ENCODE data around the gene SLC35F4.
"Not testable (repeated sequence)": the region's sequence is repeated elsewhere in the genome, so short reads cannot be mapped to it uniquely, and the experiment has no call there.

SLC35F4 gene

DNA sequence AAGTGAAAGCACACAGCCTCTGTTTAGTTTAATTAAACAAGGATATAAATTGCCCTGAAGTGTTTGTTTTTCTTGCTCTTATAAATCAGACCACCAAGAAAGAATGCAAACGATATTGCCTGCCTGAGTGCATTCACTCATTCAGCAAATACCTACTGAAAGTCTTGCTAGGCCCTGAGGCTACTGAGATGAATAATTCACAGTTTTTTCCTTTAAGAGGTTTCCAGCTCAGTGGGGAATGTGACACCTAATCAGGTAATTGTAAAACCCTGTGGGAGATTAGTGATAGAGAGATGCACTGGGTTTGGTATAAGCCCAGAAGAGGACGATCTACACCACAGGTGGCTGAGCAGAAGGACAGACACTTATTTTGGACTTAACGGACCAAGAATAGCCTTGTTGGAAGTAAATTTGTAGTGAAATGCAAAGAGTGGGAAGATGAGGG is 151.4 kb downstream of the SLC35F4 start:
- no peak for DNase-seq

DNA sequence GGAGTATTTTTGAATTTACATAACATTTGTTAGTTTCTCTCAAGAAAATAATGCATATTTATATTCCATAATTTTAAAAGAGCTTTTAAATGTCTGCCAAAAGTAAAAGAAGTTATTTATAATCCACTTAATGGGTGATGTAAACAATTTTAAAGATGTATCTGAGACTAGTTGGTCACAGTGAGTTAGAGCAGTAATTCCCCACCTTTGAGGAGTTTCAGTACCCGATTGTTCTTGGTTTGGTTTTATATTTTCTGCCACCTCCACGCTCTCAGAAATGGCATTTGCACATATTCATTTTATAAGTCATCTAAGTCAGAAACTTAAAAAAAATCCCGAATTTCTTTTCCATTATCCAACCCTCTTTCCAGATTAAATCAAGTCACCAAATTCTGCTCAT is 153.2 kb downstream of the SLC35F4 start:
- DNase-seq, result no peak

DNA sequence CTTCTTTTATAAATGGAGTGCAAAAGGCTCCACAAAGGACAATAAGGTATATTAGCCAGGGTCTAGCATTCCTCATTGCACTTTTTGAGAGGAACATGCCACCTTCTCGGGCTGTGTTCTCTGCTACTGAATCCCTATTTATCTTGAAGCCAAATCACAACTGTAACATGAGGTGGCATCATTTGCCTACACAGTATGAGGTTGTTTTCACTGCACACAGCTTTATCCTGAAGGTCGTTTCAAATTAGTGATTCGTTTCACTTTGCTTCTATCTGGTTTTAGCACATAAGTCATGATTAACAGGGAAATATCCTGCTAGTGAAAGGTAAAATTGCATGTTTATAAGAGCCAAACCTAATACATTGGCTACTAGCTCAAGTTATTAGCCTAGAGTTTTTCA is 153.8 kb downstream of the SLC35F4 start:
- DNase-seq, result no peak

- no peak for DNase-seq
Observed at GRCh38 chr14:57709909-57710308, 156.0 kb downstream of the SLC35F4 start.

- not testable (repeated sequence) for DNase-seq
Observed at GRCh38 chr14:57709086-57709485, 156.8 kb downstream of the SLC35F4 start.

DNA sequence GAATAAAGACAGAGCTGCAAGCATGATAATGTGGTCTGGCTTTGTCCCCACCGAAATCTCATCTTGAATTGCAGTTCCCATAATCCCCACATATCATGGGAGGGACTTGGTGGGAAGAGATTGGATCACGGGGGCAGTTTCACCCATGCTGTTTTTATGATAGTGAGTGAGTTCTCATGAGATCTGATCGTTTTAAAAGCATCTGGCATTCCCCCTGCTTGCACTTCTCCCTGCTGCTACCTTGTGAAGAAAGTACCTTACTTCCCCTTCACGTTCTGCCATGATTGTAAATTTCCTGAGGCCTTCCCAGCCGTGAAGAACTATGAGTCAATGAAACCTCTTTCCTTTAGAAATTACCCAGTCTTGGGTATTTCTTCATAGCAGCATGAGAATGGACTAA is 158.7 kb downstream of the SLC35F4 start:
- DNase-seq, result no peak

GRCh38 chr14:57704763-57705162 is 161.1 kb downstream of the SLC35F4 start:
- no peak for DNase-seq

- no peak for DNase-seq
Observed at GRCh38 chr14:57699947-57700346, 165.9 kb downstream of the SLC35F4 start.

DNA sequence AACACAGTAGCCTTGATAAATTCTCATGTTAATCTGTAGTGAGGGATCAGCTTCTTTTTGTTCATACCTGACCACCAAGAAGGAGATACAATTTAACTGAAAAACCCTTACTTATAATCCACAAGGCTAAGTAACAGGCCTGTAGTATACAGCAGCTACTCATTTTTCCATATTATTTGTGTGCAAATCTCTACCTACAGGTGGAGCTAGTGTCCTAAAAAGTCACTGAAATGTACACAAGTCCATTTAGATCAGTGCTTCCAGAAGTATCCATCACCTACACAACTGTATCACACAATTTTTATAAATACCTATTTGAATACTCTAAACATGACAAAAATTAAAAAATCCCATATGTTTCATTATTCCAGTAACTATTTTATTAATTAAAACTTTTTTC is 173.2 kb downstream of the SLC35F4 start:
- no peak for DNase-seq

GRCh38 chr14:57687416-57687815 is 178.5 kb downstream of the SLC35F4 start:
- DNase-seq, result no peak

DNA sequence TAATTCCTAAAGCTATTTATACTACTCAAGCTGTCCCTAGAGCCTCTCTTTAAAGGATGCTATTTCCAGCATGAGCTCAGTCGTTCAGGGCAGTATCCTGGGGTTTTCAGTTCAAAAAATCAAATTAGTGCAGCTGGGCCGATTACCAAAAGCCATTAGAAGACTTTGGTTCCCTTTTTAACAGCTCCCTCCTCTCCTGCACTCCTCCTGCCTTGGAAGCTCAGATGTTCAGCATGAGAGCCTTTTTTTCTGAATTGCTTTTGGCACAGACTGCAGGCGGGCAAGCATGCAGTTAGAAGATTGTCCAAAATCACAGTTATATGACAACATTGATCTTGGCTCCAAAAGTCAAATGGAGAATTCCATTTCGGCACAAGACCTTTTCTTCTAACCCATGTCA is 179.6 kb downstream of the SLC35F4 start:
- no peak for DNase-seq

- no peak for DNase-seq
Observed at GRCh38 chr14:57671021-57671420, 194.9 kb downstream of the SLC35F4 start.

DNA sequence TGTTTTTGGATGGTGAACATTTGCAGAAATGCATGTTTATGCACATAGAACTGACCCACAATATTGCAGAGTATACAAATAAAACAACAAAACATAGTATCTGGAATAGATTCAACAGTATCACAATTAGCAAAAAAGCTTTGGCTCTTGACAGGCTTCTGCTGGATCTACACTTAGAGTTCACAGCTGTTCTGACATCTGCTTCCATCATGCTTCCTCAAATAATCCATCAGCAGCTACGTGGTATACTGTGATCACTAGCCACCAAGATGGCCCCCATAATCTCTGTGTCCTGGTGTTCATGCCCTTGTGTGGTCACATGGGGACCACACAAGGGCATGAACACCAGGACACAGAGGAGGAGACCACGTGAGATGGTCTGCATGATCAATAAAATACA is 205.7 kb downstream of the SLC35F4 start:
- no peak for DNase-seq

GRCh38 chr14:57659052-57659451 is 206.8 kb downstream of the SLC35F4 start:
- no peak for DNase-seq

DNA sequence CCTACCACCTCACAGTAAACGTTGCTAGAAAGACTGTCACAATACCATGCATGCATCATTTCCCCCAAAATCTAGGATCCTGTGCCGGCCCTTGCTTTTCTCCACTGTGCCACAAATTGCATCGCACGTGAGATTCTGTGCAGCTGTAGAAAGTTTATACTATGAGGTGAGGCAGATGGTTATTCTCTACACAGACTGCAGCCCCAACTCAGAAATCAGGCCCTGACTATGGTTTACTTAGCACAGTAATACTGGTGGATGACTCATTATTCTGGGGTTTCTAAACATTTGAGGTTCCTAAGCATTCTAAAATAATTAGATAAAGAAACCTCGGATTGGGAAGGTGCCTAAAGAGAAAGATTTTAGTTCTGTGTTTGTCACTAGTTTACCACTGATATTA is 208.4 kb downstream of the SLC35F4 start:
- no peak for DNase-seq

DNA sequence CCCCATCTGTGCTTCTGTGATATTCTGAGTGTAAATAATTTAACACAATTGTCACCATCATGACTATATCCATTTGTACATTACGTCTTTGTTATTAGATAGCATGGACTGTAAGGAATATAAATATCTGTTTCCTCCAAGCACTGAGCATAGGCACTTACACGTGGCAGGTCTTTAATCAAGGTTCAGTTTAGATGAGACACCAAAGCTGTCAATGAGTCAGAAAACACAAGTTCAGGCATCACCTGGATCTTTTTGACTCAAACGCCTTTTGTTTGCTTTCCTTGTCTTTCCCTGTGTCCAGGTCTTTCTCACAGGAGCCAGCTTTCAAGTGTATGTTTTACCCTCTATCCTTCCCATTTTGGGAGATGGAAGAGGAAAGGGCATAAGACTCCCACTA is 209.0 kb downstream of the SLC35F4 start:
- DNase-seq, result no peak

GRCh38 chr14:57652769-57653168 is 213.1 kb downstream of the SLC35F4 start:
- no peak for DNase-seq

DNA sequence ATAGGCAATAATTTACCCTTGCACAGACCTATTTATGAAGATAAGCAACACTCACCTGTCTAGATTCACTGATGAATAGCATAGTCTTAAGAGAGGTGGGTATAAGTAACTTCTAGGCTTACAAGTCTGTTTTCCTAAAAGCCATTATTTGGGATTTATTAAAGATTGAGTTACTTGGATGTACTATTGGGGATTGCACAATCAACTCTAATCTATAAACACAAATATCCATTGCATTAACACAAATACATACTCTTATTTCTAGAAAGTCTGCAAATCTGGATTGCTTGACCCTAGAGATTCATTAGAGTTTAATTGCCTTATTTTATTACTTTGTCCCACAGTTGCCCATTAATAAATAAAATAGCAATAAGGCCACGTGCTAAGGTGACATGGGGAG is 224.1 kb downstream of the SLC35F4 start:
- no peak for DNase-seq

- no peak for DNase-seq
Observed at GRCh38 chr14:57640036-57640435, 225.9 kb downstream of the SLC35F4 start.

- no peak for DNase-seq
Observed at GRCh38 chr14:57637901-57638300, 228.0 kb downstream of the SLC35F4 start.

GRCh38 chr14:57634335-57634734 is 231.6 kb downstream of the SLC35F4 start:
- DNase-seq, result no peak

DNA sequence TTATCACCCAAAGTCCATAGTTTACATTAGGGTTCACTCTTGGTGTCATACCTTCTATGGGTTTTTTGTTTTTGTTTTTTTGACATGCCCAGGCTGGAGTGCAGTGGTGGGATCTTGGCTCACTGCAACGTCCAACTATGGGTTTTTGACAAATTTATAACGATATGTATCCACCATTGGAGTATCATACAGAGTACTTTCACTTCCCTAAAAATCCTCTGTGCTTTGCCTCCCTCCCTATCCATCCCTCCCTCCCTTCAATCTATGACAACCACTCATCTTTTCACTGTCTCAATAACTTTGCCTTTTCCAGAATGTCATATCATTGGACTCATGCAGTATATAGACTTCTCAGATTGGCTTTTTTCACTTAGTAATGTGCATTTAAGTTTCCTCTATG is 233.2 kb downstream of the SLC35F4 start:
- no peak for DNase-seq

DNA sequence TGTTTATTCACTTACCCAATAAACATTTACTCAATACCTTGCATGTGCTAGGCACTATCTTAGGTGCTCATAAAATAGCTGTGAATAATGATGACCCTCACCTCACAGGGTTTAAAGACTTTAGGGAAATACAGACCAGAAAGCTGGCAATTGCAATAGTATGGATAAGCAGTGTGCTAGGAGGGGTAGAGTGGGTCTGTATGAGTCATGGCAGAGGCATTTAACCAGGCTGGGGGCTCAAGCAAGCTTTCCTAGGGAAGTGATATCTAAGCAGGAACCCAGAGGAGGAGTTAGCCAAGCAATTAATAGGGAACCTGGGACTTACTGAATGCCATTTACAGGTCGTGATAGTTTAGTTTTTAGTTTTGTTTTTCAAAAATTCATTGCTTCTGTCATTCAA is 248.4 kb downstream of the SLC35F4 start:
- DNase-seq, result no peak

DNA sequence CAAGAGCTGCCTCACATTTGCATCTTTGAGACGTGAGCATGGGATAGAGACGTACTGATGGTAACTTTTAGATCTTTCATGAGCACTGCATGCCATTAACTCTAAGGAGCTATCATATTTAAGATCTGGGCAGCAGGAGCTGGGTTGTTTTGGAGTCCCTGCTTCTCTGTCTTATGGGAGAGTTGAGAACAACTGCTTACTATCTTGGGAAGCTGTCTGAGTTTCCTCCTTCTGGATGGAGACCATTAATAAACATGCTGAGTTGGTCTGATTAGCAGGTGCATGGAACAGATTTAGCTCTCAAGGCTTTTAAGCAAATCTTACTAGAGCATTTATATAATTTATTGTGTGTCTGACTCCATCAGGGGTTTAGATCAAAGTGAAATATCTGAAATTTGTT is 252.9 kb downstream of the SLC35F4 start:
- DNase-seq, result no peak

DNA sequence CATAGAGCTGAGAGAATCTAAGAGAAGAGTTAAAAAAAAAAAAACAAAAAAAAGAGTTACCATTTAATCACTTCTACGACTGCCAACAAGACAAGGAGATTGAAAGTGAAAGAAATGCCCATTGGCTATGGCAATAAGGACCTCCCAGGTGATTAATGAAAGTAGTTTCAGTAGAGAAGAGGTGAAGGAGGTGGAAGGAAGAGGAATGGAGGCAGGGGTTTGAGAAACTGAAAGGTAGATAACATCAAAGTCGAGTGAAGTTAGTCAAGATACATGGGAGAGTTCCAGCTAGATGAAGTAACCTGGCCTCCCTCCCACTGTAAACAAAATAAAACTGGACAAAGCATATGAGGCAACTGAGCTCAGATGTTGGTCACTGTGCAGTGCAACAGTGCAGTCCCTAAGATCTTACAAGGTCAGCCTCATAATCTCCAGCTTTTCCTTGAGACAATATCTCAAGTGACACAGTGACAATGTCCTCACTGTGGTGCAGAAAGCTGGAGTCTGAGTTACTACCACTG is 254.3 kb downstream of the SLC35F4 start:
- no peak for DNase-seq

GRCh38 chr14:57610631-57611030 is 255.3 kb downstream of the SLC35F4 start:
- no peak for DNase-seq

All from stimulated activated CD4-positive, alpha-beta T cell treated with anti-CD3 and anti-CD28 coated beads, Interleukin-4, amount 100 ng/mL, for 4 hours (primary cell).